Ureter (tissue), 1 donor: ENCODE measurements around the gene CERS6. TPM values are rescaled to one million over a fixed set of nuclear protein-coding genes. Genes with fewer than 3 reads are reported as not detected.
A peak's percentile ranks its signal among the peaks of the same experiment; 100 is the strongest.

Experiments used
- DNase-seq: peaks from one replicate; pipeline ENCODE4 v3.0.0-alpha.2; 2020; ENCODE audit warnings: low spot score
- total RNA-seq: library from RNA; stranded (reverse); gene quantifications from one replicate; pipeline ENCODE4 v1.2.4, GENCODE V29; 2023
- donor health status: DM: yes; HTN: yes; CAD: no.

The CERS6 gene
- total RNA-seq, 1 donor from 2014 or later, result 29.3 TPM

GRCh38 chr2:168529054-168529833, 73.2 kb downstream of the CERS6 start:
- no peak for DNase-seq

GRCh38 chr2:168529900-168530561, 74.0 kb downstream of the CERS6 start:
- DNase-seq, result no peak

GRCh38 chr2:168530982-168531622, 75.0 kb downstream of the CERS6 start:
- no peak for DNase-seq

- DNase-seq, result no peak
Observed at GRCh38 chr2:168534926-168535325, 78.9 kb downstream of the CERS6 start.

GRCh38 chr2:168536925-168537466, 80.9 kb downstream of the CERS6 start:
- DNase-seq, result no peak

GRCh38 chr2:168538133-168538532, 82.1 kb downstream of the CERS6 start:
- DNase-seq, result no peak

GRCh38 chr2:168538534-168538933, 82.5 kb downstream of the CERS6 start:
- no peak for DNase-seq

- DNase-seq, result no peak
Observed at GRCh38 chr2:168539945-168540344, 83.9 kb downstream of the CERS6 start.

- DNase-seq, result no peak
Observed at GRCh38 chr2:168541858-168542257, 85.8 kb downstream of the CERS6 start.

GRCh38 chr2:168543037-168543436, 87.0 kb downstream of the CERS6 start:
- DNase-seq, result no peak

- no peak for DNase-seq
Observed at GRCh38 chr2:168543935-168544334, 87.9 kb downstream of the CERS6 start.

GRCh38 chr2:168545439-168546082, 89.5 kb downstream of the CERS6 start:
- peak; percentile 70 for DNase-seq

GRCh38 chr2:168550670-168551069, 94.6 kb downstream of the CERS6 start:
- no peak for DNase-seq

GRCh38 chr2:168552450-168552856, 96.4 kb downstream of the CERS6 start:
- no peak for DNase-seq

- DNase-seq, result no peak
Observed at GRCh38 chr2:168555283-168555682, 99.2 kb downstream of the CERS6 start.

GRCh38 chr2:168559187-168559586, 103.1 kb downstream of the CERS6 start:
- peak; percentile 63 for DNase-seq

- DNase-seq, result no peak
Observed at GRCh38 chr2:168560817-168561499, 104.9 kb downstream of the CERS6 start.

GRCh38 chr2:168561991-168562390, 105.9 kb downstream of the CERS6 start:
- DNase-seq, result no peak

GRCh38 chr2:168562971-168563370, 106.9 kb downstream of the CERS6 start:
- DNase-seq, result no peak

- DNase-seq, result no peak
Observed at GRCh38 chr2:168564641-168565040, 108.6 kb downstream of the CERS6 start.

- DNase-seq, result no peak
Observed at GRCh38 chr2:168565112-168565511, 109.0 kb downstream of the CERS6 start.
